IMR-90 (cell line): ENCODE data around the gene CRTC1. TPM values are rescaled to one million over a fixed set of nuclear protein-coding genes. Genes with fewer than 3 reads are reported as not detected.

ENCODE experiments used
- ATAC-seq: fragments of 200-7000 bp; cut with Tn5 transposase; 2 replicates; pipeline ENCODE4 v1.9.1; 2020; ENCODE audit warnings: low read depth, mild to moderate bottlenecking, moderate library complexity
- BruUV-seq: library from RNA; stranded (reverse); fragments of 400-500 nt; replicated peaks from 2 replicates; lab custom pipeline; 2021; lab: Mats Ljungman, UMichigan
- CTCF ChIA-PET: fragments of 300-600 bp; formaldehyde crosslinking; extraction: SDS; loops from one replicate; lab custom pipeline; 2021; ENCODE audit warnings: antibody characterized with exemption; lab: Yijun Ruan, JAX
- POLR2A ChIA-PET: fragments of 300-600 bp; sonication (Branson Sonifier 250); formaldehyde crosslinking; loops from one replicate; lab custom pipeline; 2022; ENCODE audit warnings: antibody characterized with exemption; ENCODE audit not compliant: unreplicated experiment; lab: Charles Lee
- DNase-seq: peaks from one replicate; pipeline ENCODE4 v3.0.0; 2013
- H2AFZ ChIP-seq: replicated peaks from 2 replicates; pipeline ENCODE3; 2013; ENCODE audit warnings: low read length, mild to moderate bottlenecking; ENCODE audit not compliant: poor library complexity
- H2AK5ac ChIP-seq: 2 replicates; pipeline ENCODE4 v1.6.1; 2013; ENCODE audit warnings: low read depth, low read length, inconsistent platforms
- H2AK9ac ChIP-seq: replicated peaks from 2 replicates; pipeline ENCODE3; 2013; ENCODE audit warnings: mild to moderate bottlenecking, low read depth, low read length, moderate library complexity; ENCODE audit not compliant: poor library complexity
- H2BK120ac ChIP-seq: 2 replicates; pipeline ENCODE4 v1.6.1; 2013; ENCODE audit warnings: low read depth, low read length, inconsistent platforms
- H2BK15ac ChIP-seq: 3 replicates; pipeline ENCODE4 v1.6.1; 2013; ENCODE audit warnings: low read depth, low read length, inconsistent platforms
- H2BK20ac ChIP-seq: 2 replicates; pipeline ENCODE4 v1.6.1; 2013; ENCODE audit warnings: low read depth, mild to moderate bottlenecking, inconsistent platforms, low read length, moderate library complexity
- H2BK5ac ChIP-seq: 2 replicates; pipeline ENCODE4 v1.6.1; 2013; ENCODE audit warnings: mild to moderate bottlenecking, low read depth, low read length, inconsistent platforms; ENCODE audit not compliant: poor library complexity, severe bottlenecking
- H3K14ac ChIP-seq: replicated peaks from 2 replicates; pipeline ENCODE4 v1.6.1; 2013; ENCODE audit warnings: low read depth, low read length, inconsistent platforms
- H3K18ac ChIP-seq: 2 replicates; pipeline ENCODE4 v1.6.1; 2013; ENCODE audit warnings: low read depth, low read length, control low read depth
- H3K23ac ChIP-seq: 2 replicates; pipeline ENCODE4 v1.6.1; 2013; ENCODE audit warnings: low read depth, low read length, inconsistent platforms
- H3K27ac ChIP-seq: 2 replicates; pipeline ENCODE4 v1.5.1; 2013; ENCODE audit warnings: mild to moderate bottlenecking, control low read depth, low read length; ENCODE audit not compliant: insufficient read depth
- H3K27me3 ChIP-seq: 2 replicates; pipeline ENCODE4 v1.6.1; 2013; ENCODE audit warnings: low read length; ENCODE audit not compliant: control insufficient read depth, insufficient read depth
- H3K36me3 ChIP-seq: 2 replicates; pipeline ENCODE4 v1.6.1; 2013; ENCODE audit warnings: low read length, mixed read lengths; ENCODE audit not compliant: control insufficient read depth, insufficient read depth
- H3K4ac ChIP-seq: 2 replicates; pipeline ENCODE4 v1.6.1; 2013; ENCODE audit warnings: low read depth, low read length, inconsistent platforms
- H3K4me1 ChIP-seq: 2 replicates; pipeline ENCODE4 v1.6.1; 2013; ENCODE audit warnings: low read length, mixed read lengths; ENCODE audit not compliant: control insufficient read depth, insufficient read depth
- H3K4me2 ChIP-seq: 2 replicates; pipeline ENCODE4 v1.6.1; 2013; ENCODE audit warnings: low read depth, mild to moderate bottlenecking, control low read depth, low read length, moderate library complexity
- H3K4me3 ChIP-seq: 2 replicates; pipeline ENCODE4 v1.5.1; 2013; ENCODE audit warnings: low read depth, mild to moderate bottlenecking, control low read depth, low read length, moderate library complexity; ENCODE audit not compliant: insufficient read depth
- H3K56ac ChIP-seq: 2 replicates; pipeline ENCODE4 v1.6.1; 2013; ENCODE audit warnings: low read length, inconsistent platforms; ENCODE audit not compliant: insufficient read depth; ENCODE audit errors: extremely low read depth
- H3K79me1 ChIP-seq, 2 experiments: 2 replicates each; pipeline ENCODE4 v1.6.1; 2013; ENCODE audit warnings: low read length in 2 of 2, inconsistent platforms in 1 of 2, low read depth in 1 of 2
- H3K9ac ChIP-seq: 2 replicates; pipeline ENCODE4 v1.6.1; 2013; ENCODE audit warnings: low read depth, low read length, control low read depth
- H3K9me1 ChIP-seq: 2 replicates; pipeline ENCODE4 v1.6.1; 2013; ENCODE audit warnings: low read length, inconsistent platforms; ENCODE audit not compliant: insufficient read depth
- H3K9me3 ChIP-seq: 2 replicates; pipeline ENCODE4 v1.6.1; 2013; ENCODE audit warnings: low read length; ENCODE audit not compliant: control insufficient read depth, insufficient read depth
- H4K20me1 ChIP-seq: 2 replicates; pipeline ENCODE4 v1.6.1; 2013; ENCODE audit warnings: low read length, inconsistent platforms; ENCODE audit not compliant: insufficient read depth
- H4K5ac ChIP-seq: 2 replicates; pipeline ENCODE4 v1.6.1; 2013; ENCODE audit warnings: mild to moderate bottlenecking, low read depth, low read length, control low read depth
- H4K8ac ChIP-seq, 2 experiments: 2 replicates each; pipeline ENCODE4 v1.6.1; 2013; ENCODE audit warnings: low read depth in 2 of 2, low read length in 2 of 2, control low read depth in 1 of 2, inconsistent platforms in 1 of 2
- H4K91ac ChIP-seq: 2 replicates; pipeline ENCODE4 v1.6.1; 2013; ENCODE audit warnings: low read depth, low read length, inconsistent platforms; ENCODE audit not compliant: insufficient read depth
- BHLHE40 ChIP-seq: fragments of 150-350 bp; IDR thresholded peaks from 2 replicates; pipeline ENCODE4 v1.6.1; 2016; ENCODE audit warnings: mild to moderate bottlenecking, low read depth, low read length
- CEBPB ChIP-seq: IDR thresholded peaks from 2 replicates; pipeline ENCODE4 v1.6.1; 2012; ENCODE audit warnings: low read depth, low read length, improper control_type of control experiment
- CHD1 ChIP-seq: IDR thresholded peaks from 2 replicates; pipeline ENCODE4 v1.6.1; 2012; ENCODE audit warnings: low read depth, low read length, improper control_type of control experiment
- CTCF ChIP-seq: conservative IDR thresholded peaks from 2 replicates; pipeline ENCODE4 v1.5.1; 2012; ENCODE audit warnings: mild to moderate bottlenecking, low read depth, low read length, improper control_type of control experiment
- ELK1 ChIP-seq: fragments of 150-350 bp; IDR thresholded peaks from 2 replicates; pipeline ENCODE4 v1.6.1; 2016; ENCODE audit warnings: low read depth, mild to moderate bottlenecking, low read length, moderate library complexity, borderline replicate concordance
- FOS ChIP-seq: fragments of 150-350 bp; IDR thresholded peaks from 2 replicates; pipeline ENCODE4 v1.6.1; 2016; ENCODE audit warnings: low read depth, low read length
- MAFK ChIP-seq: IDR thresholded peaks from 2 replicates; pipeline ENCODE4 v1.6.1; 2012; ENCODE audit warnings: low read depth, low read length, improper control_type of control experiment
- MAZ ChIP-seq: IDR thresholded peaks from 2 replicates; pipeline ENCODE4 v1.6.1; 2012; ENCODE audit warnings: low read depth, mild to moderate bottlenecking, low read length, improper control_type of control experiment, moderate library complexity, borderline replicate concordance
- MXI1 ChIP-seq: IDR thresholded peaks from 2 replicates; pipeline ENCODE4 v1.6.1; 2012; ENCODE audit warnings: low read depth, mild to moderate bottlenecking, low read length, moderate library complexity, borderline replicate concordance
- NFE2L2 ChIP-seq: fragments of 150-350 bp; IDR thresholded peaks from 2 replicates; pipeline ENCODE4 v1.6.1; 2016; ENCODE audit warnings: low read depth, mild to moderate bottlenecking, low read length
- POLR2A ChIP-seq: IDR thresholded peaks from 2 replicates; pipeline ENCODE4 v1.6.1; 2012; ENCODE audit warnings: mild to moderate bottlenecking, low read depth, low read length
- RAD21 ChIP-seq: IDR thresholded peaks from 2 replicates; pipeline ENCODE4 v1.6.1; 2012; ENCODE audit warnings: low read length, improper control_type of control experiment
- RCOR1 ChIP-seq: IDR thresholded peaks from 2 replicates; pipeline ENCODE4 v1.6.1; 2012; ENCODE audit warnings: mild to moderate bottlenecking, low read length, improper control_type of control experiment; ENCODE audit not compliant: insufficient replicate concordance
- RFX5 ChIP-seq: IDR thresholded peaks from 2 replicates; pipeline ENCODE4 v1.8.0; 2012; ENCODE audit warnings: low read depth, mild to moderate bottlenecking, low read length, moderate library complexity
- SMC3 ChIP-seq: fragments of 150-350 bp; IDR thresholded peaks from 2 replicates; pipeline ENCODE4 v1.6.1; 2016; ENCODE audit warnings: low read depth, mild to moderate bottlenecking, antibody characterized with exemption, low read length, moderate library complexity
- USF2 ChIP-seq: fragments of 150-350 bp; IDR thresholded peaks from 2 replicates; pipeline ENCODE4 v1.6.1; 2017; ENCODE audit warnings: mild to moderate bottlenecking, antibody characterized with exemption, low read length, low read depth
- WGBS, 2 experiments: methylation state at CpG; one replicate each; pipeline versions ENCODE4 v1.1.5 to v1.1.7; 2013; ENCODE audit warnings: missing lambda C conversion rate in 2 of 2; ENCODE audit not compliant: insufficient read length in 1 of 2; ENCODE audit errors: extremely low coverage in 2 of 2; 5-methylcytosine and 5-hydroxymethylcytosine counted together
- dilution Hi-C: fragments of 300-500 bp; cut with HindIII; formaldehyde crosslinking; loops from one replicate; pipeline ENCODE4 v1.14.3; 2018; ENCODE audit warnings: low sequenced_read_pairs; ENCODE audit not compliant: unreplicated experiment
- in situ Hi-C: fragments of 300-500 bp; cut with MboI; formaldehyde crosslinking; loops from 3 replicates; pipeline ENCODE4 v1.14.3; 2019; ENCODE audit warnings: low sequenced_read_pairs, inconsistent platforms, mixed read lengths
- intact Hi-C: fragments of 100-400 bp; cut with micrococcal nuclease; formaldehyde crosslinking; loops from 2 replicates; pipeline ENCODE4 v1.10.0; 2022
- polyA plus RNA-seq, 3 experiments: library from polyadenylated mRNA; depleted of rRNA; stranded (reverse); fragments of >200 nt; gene quantifications; 2 replicates each; pipeline ENCODE4 v1.2.3, GENCODE V29; 2012; ENCODE audit warnings: low replicate concordance in 1 of 3
- total RNA-seq: library from RNA; depleted of rRNA; stranded (reverse); fragments of >200 nt; gene quantifications from 2 replicates; pipeline ENCODE4 v1.2.3, GENCODE V29; 2012

The CRTC1 gene
- total and polyA plus RNA-seq, 2 of the 4 experiments (the other 2 are of a cell fraction), result 0.18 to 5.7 TPM

- Histone ChIP-seq H4K8ac (no peak overlapping the region), H4K20me1 (peaks cover 16% of the 10 kb centered on the region), H3K27ac (no peak overlapping the region), H2BK20ac (no peak overlapping the region), H3K14ac (no peak overlapping the region), H4K5ac (no peak overlapping the region), H3K4ac (no peak overlapping the region), H3K9ac (no peak overlapping the region), H2BK15ac (no peak overlapping the region), H3K79me1 (no peaks in the 10 kb centered on the region), H3K27me3 (no peaks in the 10 kb centered on the region), H3K9me3 (no peaks in the 10 kb centered on the region), H2BK5ac (no peak overlapping the region), H2AK5ac (no peak overlapping the region), H2AFZ (no peak overlapping the region), H3K4me2 (no peak overlapping the region), H3K4me1 (peaks cover 14% of the 10 kb centered on the region), H3K36me3 (no peaks in the 10 kb centered on the region; the same call in 1 of the 2 replicates), H3K18ac (no peak overlapping the region), H4K91ac (no peak overlapping the region), H3K56ac (no peak overlapping the region), H3K4me3 (no peak overlapping the region), H3K9me1 (peaks cover 6% of the 10 kb centered on the region; the same call in 1 of the 2 replicates), H3K23ac (no peak overlapping the region), H2BK120ac (no peak overlapping the region), H2AK9ac (no peak overlapping the region)
- intact Hi-C loops (no loop called here), dilution Hi-C loops (no loop called here), in situ Hi-C loops (no loop called here)
- TF ChIP-seq MXI1 (no peak), BHLHE40 (no peak), MAFK (no peak), ELK1 (no peak), CEBPB (no peak), USF2 (no peak), MAZ (no peak), POLR2A (no peak), CHD1 (no peak), FOS (no peak), SMC3 (no peak), NFE2L2 (no peak), CTCF (no peak), RAD21 (no peak), RCOR1 (no peak), RFX5 (no peak)
- ATAC-seq (no peak), DNase-seq (no peak)
- no TSS peak for BruUV-seq
- WGBS, 2 experiments, result 99% methylated on average over 20 of the region's 40 CpGs; no CpG with 5 or more reads in 1 of the 2 experiments
- POLR2A ChIA-PET, result no interaction called here
- CTCF ChIA-PET, result interaction anchor here (0.6 kb wide), 1 partner anchor 183 kb away, joined by 7 read pairs; no protein-coding TSS in a partner anchor
Measured at GRCh38 chr19:18774782-18775444, 91.4 kb downstream of the CRTC1 start.
